Heart right ventricle (tissue), 16 donors: ENCODE data around the gene COG5. TPM values are rescaled to one million over a fixed set of nuclear protein-coding genes. Genes with fewer than 3 reads are reported as not detected.
"Not testable (repeated sequence)": the region's sequence is repeated elsewhere in the genome, so short reads cannot be mapped to it uniquely, and the experiment has no call there.

Experiments used
- ATAC-seq, 8 donors: fragments of 200-7000 bp; cut with Tn5 transposase; one replicate each; pipeline ENCODE4 v1.9.1; 2020; ENCODE audit warnings: mild to moderate bottlenecking in 8 of 8, moderate library complexity in 8 of 8, moderate number of reproducible peaks in 1 of 8
- DNase-seq, 2 donors: peaks; one replicate each; pipeline ENCODE4 v3.0.0-alpha.2; 2020
- H3K27ac ChIP-seq, 10 donors: fragments of 200-600 bp; sonication (generic) in 2 of 10; one replicate each; pipeline versions ENCODE4 v1.5.0 to v1.8.0; 2020 to 2022; ENCODE audit warnings: mild to moderate bottlenecking in 3 of 10
- H3K27me3 ChIP-seq, 7 donors: fragments of 200-600 bp; one replicate each; pipeline ENCODE4 v1.8.0; 2021 to 2022; ENCODE audit warnings: mild to moderate bottlenecking in 2 of 7
- H3K36me3 ChIP-seq, 9 donors: fragments of 200-600 bp; sonication (generic) in 1 of 9; one replicate each; pipeline versions ENCODE4 v1.5.0 to v1.8.0; 2020 to 2022; ENCODE audit warnings: mild to moderate bottlenecking in 2 of 9
- H3K4me1 ChIP-seq, 9 donors: fragments of 200-600 bp; sonication (generic) in 1 of 9; one replicate each; pipeline versions ENCODE4 v1.5.0 to v1.8.0; 2020 to 2022; ENCODE audit warnings: mild to moderate bottlenecking in 4 of 9
- H3K4me3 ChIP-seq, 10 donors: fragments of 200-600 bp; sonication (generic) in 2 of 10; one replicate each; pipeline versions ENCODE4 v1.5.0 to v1.8.0; 2020 to 2022; ENCODE audit warnings: mild to moderate bottlenecking in 7 of 10, moderate library complexity in 2 of 10
- H3K9me3 ChIP-seq, 11 donors: fragments of 200-600 bp in 10 of 11; sonication (generic) in 2 of 11; one replicate each; pipeline versions ENCODE4 v1.5.0 to v1.8.0; 2013 to 2022; ENCODE audit warnings: mild to moderate bottlenecking in 2 of 11, control low read depth in 1 of 11, moderate library complexity in 1 of 11
- CTCF ChIP-seq, 9 donors: fragments of 200-600 bp; sonication (generic) in 2 of 9; IDR thresholded peaks; one replicate each; pipeline versions ENCODE4 v1.5.0 to v1.8.0; 2021 to 2022; ENCODE audit warnings: antibody characterized with exemption in 9 of 9, mild to moderate bottlenecking in 5 of 9, moderate library complexity in 1 of 9
- WGBS, 2 donors: extraction: QIAGEN DNeasy Blood & Tissue Kit; methylation state at CpG; one replicate each; pipeline ENCODE4 v1.1.7; 2013; ENCODE audit warnings: inconsistent platforms in 1 of 2; 5-methylcytosine and 5-hydroxymethylcytosine counted together
- intact Hi-C, 10 donors: fragments of 100-400 bp; cut with DNase I; formaldehyde crosslinking; loops; one replicate each; pipeline versions ENCODE4 v1.11.1 to v1.14.2; 2022
- polyA plus RNA-seq, 2 donors: library from polyadenylated mRNA; stranded (reverse); fragments of 200-250 nt; gene quantifications; one replicate each; pipeline ENCODE4 v1.2.3, GENCODE V29; 2013
- total RNA-seq, 10 donors: library from RNA; stranded (reverse); fragmentation: NEBNext Ultra II Directional in 3 of 10; extraction: Animal tissue kit (Norgen Biotek cat#: 25700) in 3 of 10; gene quantifications; one replicate each; pipeline versions ENCODE4 v1.2.1 to v1.2.4, GENCODE V29; 2021 to 2023
- donor health status: Arrhythmogenic right ventricular cardiomyopathy.
- donor health status: ischemic (EF 13 %, LVEDD 7.1; RV severe dilation, severe dysfunction).
- donor health status: healthy with polysubstance abuse.
- donor health status: DM: no; HTN: yes; CAD: no.
- donor health status: DM: no; HTN: no; CAD: no.
- donor health status: ischemic (EF 25% LVEDD 6.9; RV normal size, moderate dysfunction).
- donor health status: ischemic (EF 25% LVEDD 5.7; RV mildly dilated, moderate dysfunction).
- donor health status: healthy.
- donor health status: DM: yes; HTN: yes; CAD: no.
- donor health status: Ischemic cardiomyopathy.
- donor health status: ischemic (EF 35%, LVEDD 5.7; RV mildly dilated, moderate dysfunction).
- donor health status: nonischemic (EF 11% LVEDD 7.7; RV severe dilation, severe dysfunction).
- donor health status: DM: yes; HTN: yes; CAD: no.
- donor health status: PGD.
- donor health status: ischemic (EF 29% LVEDD 5.4; RV normal size, mild dysfunction).
- donor health status: nonischemic (EF 23%, LVEDD 6.1; RV moderate dilation, normal function).

COG5 gene
- total and polyA plus RNA-seq, 12 donors, result 8.4 to 65.8 (median 52.2) TPM

- ATAC-seq, result no peak
- DNase-seq, result no peak
- TF ChIP-seq CTCF (IDR thresholded peaks at IDR 0.05), result no peak
- 97 to 99% methylated on average over 5 of the region's 5 CpGs for WGBS, 2 donors
- Histone ChIP-seq H3K27me3 (no peaks in the 10 kb centered on the region), H3K4me3 (no peak overlapping the region), H3K4me1 (peaks cover 0 to 12% (median 5%) of the 10 kb centered on the region in 9 donors), H3K36me3 (peaks cover 0 to 48% (median 16%) of the 10 kb centered on the region in 9 donors), H3K9me3 (peaks cover 0 to 31% (median 6%) of the 10 kb centered on the region in 11 donors), H3K27ac (no peak overlapping the region)
- intact Hi-C loops, result no loop called here
These were observed 315.0 kb downstream of the COG5 start for GRCh38 chr7:107248551-107249316.

GRCh38 chr7:107246836-107247235 lies 316.9 kb downstream of the COG5 start:
- H3K27ac ChIP-seq, H3K27me3 ChIP-seq, H3K4me1 ChIP-seq, DNase-seq, intact Hi-C loops, H3K4me3 ChIP-seq, ATAC-seq: not testable (repeated sequence)
- peaks cover 0 to 48% (median 16%) of the 10 kb centered on the region in 9 donors for H3K36me3 ChIP-seq
- peaks cover 0 to 31% (median 6%) of the 10 kb centered on the region in 11 donors for H3K9me3 ChIP-seq
- 98% methylated on average over 3 of the region's 3 CpGs for WGBS, 2 donors

- peaks cover 0 to 7% (median 0%) of the 10 kb centered on the region in 9 donors for H3K4me1 ChIP-seq
- no peak overlapping the region for H3K4me3 ChIP-seq
- TF ChIP-seq CTCF (IDR thresholded peaks at IDR 0.05), result no peak
- ATAC-seq (no peak), DNase-seq (no peak)
- no peaks in the 10 kb centered on the region for H3K27me3 ChIP-seq
- 95 to 96% methylated on average over 2 of the region's 2 CpGs for WGBS, 2 donors
- intact Hi-C loops, result no loop called here
- H3K36me3 ChIP-seq, result peaks cover 0 to 49% (median 16%) of the 10 kb centered on the region in 9 donors
- H3K27ac ChIP-seq, result no peak overlapping the region
- H3K9me3 ChIP-seq, result peaks cover 0 to 31% (median 6%) of the 10 kb centered on the region in 11 donors
These were observed 319.1 kb downstream of the COG5 start for GRCh38 chr7:107244613-107245012.

GRCh38 chr7:107242267-107242666 lies 321.5 kb downstream of the COG5 start:
- 72 to 84% methylated on average over 4 of the region's 4 CpGs for WGBS, 2 donors
- Histone ChIP-seq H3K27ac (peak overlapping the region in 3 of 10 donors; percentile 15 to 52 (median 50)), H3K9me3 (peaks cover 0 to 31% (median 6%) of the 10 kb centered on the region in 11 donors), H3K4me1 (peaks cover 0 to 13% (median 0%) of the 10 kb centered on the region in 9 donors), H3K36me3 (peaks cover 0 to 45% (median 8%) of the 10 kb centered on the region in 9 donors), H3K4me3 (no peak overlapping the region), H3K27me3 (no peaks in the 10 kb centered on the region)
- DNase-seq (peak; percentile 33 to 45), ATAC-seq (peak; percentile 34 to 87 (median 70))
- intact Hi-C loops, result no loop called here
- TF ChIP-seq CTCF (IDR thresholded peaks at IDR 0.05), result no peak

GRCh38 chr7:107237451-107237850 lies 326.3 kb downstream of the COG5 start:
- Histone ChIP-seq H3K4me3 (no peak overlapping the region), H3K4me1 (peaks cover 0 to 26% (median 7%) of the 10 kb centered on the region in 9 donors), H3K27ac (peak overlapping the region in 6 of 10 donors; percentile 43 to 64 (median 54)), H3K9me3 (no peaks in the 10 kb centered on the region), H3K27me3 (no peaks in the 10 kb centered on the region), H3K36me3 (peaks cover 0 to 35% (median 0%) of the 10 kb centered on the region in 9 donors)
- WGBS, 2 donors, result 54 to 75% methylated on average over 4 of the region's 4 CpGs
- ATAC-seq (peak in 6 of 8 donors; percentile 48 to 83 (median 72)), DNase-seq (no peak)
- no peak for TF ChIP-seq CTCF (IDR thresholded peaks at IDR 0.05)
- intact Hi-C loops, result loop anchor here in 1 of 10 donors (5.0 kb wide), 1 partner anchor 45 kb away; no protein-coding TSS in a partner anchor
